ENCODE measurements around the gene DNMT3A.

GRCh38 chr2:25285265-25286024, 56.3 kb downstream of the DNMT3A start:
- TF ChIP-seq POLR2A (IDR thresholded peaks at IDR 0.05; ENCODE audit: low read depth) (no peak), CTCF (IDR thresholded peaks at IDR 0.05) (no peak), POLR2AphosphoS5 (IDR thresholded peaks at IDR 0.05) (no peak)
